ENCODE measurements around the gene TRAK2.
"Not testable (repeated sequence)": the region's sequence is repeated elsewhere in the genome, so short reads cannot be mapped to it uniquely, and the experiment has no call there.

The TRAK2 gene

GRCh38 chr2:201448061-201448460 is 3.2 kb downstream of the TRAK2 start:
- DNase-seq: no peak

DNA sequence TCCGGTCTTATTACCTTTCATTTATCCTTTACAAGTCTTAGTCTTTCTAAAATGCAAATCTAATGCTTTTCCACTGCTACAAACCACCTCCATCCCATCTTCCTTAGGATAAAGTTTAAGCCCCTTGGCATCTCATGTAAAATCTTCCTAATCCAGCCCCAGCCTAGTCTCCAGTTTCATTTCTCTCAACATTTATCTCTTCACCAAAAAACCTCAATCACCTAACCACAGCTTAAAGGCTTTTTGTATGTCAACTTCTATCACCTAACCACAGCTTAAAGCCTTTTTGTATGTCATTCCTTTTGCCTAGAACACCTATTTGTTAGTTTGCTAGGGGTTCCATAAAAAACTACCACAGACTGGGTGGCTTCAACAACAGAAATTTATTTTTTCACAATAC is 4.2 kb downstream of the TRAK2 start:
- no peak for DNase-seq

DNA sequence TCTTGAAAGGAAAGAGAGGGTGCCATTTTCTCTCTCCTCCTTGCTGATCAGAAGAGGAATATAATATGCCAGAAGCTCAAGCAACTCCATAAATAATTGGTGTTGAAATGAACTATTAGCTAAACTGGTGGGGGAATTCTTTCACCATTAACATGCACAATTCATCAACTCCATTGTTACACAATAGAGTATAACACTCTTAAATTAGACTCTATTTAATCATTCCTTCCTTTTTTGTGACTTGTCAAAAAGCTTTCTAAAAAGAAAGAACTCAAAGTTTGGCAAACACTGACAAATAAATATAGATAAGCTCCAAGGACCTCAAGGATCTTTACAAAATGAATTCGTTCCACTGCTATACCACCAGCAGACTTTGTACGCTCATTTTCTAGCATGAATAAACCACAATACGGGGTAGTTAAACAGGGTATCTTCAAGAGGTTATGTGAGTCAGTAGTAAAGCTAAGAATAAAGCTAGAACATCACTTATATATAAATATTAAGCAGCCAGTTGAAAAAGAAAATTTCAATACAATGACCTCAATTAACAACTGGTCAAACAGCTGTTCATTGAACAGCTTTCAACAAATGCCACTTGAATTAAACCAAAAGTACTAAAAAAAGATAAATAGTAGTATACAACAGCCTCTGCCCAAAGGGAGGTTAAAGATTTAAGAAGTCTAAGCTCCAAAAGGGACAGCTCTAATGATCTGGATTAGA is 6.4 kb downstream of the TRAK2 start:
- no peak for DNase-seq

- no peak for DNase-seq
Observed at GRCh38 chr2:201441409-201441808, 9.8 kb downstream of the TRAK2 start.

DNA sequence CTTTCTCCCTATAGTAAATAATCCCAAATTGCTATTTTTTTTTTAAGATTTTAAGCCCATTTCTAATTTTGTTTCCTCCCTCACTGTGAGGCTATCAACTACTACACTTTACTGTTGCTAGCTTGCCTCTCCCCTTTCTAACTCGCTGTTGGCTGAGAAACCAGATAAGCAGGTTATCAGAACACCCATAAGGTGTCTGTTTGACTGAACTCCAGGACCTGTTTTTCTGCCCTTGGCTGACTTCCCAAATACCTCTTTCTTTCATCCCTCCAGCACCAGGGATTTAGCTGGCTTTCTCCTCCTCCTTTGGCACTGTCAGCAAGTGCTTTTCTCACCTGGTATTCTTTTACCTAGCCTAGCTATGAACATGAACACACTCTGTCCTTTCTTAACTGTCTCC is 11.1 kb downstream of the TRAK2 start:
- no peak for DNase-seq

DNA sequence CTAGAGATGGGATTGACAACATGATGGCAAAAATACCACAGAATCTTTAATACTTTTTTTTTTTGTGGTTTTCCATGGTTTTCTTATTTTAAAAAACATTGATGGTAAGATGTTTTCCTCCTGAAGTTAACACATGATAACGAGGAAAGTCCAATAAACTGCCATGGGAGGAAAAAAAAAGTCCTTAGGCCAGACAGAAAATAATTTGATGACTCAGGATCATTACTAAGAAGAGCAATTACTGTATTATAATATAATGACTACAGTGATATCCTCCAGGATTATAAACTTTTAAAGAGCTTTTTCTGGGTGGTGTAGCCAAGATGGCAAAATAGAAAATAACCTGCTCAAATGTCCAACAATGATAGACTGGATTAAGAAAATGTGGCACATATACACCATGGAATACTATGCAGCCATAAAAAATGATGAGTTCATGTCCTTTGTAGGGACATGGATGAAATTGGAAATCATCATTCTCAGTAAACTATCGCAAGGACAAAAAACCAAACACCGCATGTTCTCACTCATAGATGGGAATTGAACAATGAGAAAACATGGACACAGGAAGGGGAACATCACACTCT is 11.8 kb downstream of the TRAK2 start:
- not testable (repeated sequence) for DNase-seq

- DNase-seq: no peak
Observed at GRCh38 chr2:201436141-201436540, 15.1 kb downstream of the TRAK2 start.

DNA sequence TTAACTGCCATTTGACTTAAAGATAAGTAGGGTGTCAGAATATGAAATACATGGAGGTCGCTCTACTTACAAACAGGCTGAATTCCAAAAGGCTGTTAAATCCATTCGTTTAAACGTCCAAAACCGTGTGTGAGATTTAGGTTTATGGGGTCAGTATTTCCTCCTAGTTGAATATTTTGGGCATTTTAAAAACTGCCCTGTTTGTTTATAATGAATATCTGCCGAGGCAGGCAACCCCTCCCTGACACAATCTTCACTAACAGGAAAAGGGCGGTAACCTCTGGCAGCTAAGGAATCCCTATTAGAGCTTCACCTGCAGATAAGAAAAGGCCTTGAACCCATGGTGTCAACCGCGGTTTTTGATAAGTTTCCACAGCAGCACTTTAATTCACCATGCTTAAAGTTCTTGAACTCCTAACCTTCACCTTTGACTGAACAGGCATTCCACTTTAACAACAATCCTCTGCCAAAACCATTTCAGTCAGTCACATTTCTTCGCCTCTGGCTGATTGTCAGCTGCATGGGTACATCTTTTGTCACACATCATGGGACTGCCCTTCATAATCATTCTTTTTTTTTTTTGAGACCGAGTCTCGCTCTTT is 17.8 kb downstream of the TRAK2 start:
- no peak for DNase-seq

GRCh38 chr2:201432621-201433393 is 18.5 kb downstream of the TRAK2 start:
- no peak for DNase-seq

- DNase-seq: no peak
Observed at GRCh38 chr2:201432038-201432620, 19.1 kb downstream of the TRAK2 start.

DNA sequence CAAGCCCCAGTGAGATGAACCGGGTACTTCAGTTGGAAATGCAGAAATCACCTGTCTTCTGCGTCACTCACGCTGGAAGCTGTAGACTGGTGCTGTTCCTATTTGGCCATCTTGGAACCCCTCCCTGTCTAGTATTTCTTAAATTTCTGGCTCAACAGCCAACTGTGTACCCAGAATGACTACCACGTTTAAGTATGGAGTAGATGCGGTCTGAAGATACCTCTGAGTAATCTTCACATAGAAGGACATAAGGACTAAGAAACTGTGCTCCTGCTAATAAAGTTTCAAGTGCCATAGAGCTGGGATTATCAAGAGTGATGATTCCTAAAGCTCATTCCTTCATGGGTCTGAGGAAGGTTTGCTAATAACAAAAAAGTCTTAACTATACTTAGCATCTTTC is 20.4 kb downstream of the TRAK2 start:
- no peak for DNase-seq

GRCh38 chr2:201430322-201430721 is 20.9 kb downstream of the TRAK2 start:
- DNase-seq: not testable (repeated sequence)

GRCh38 chr2:201429835-201430234 is 21.4 kb downstream of the TRAK2 start:
- not testable (repeated sequence) for DNase-seq

- not testable (repeated sequence) for DNase-seq
Observed at GRCh38 chr2:201428366-201428765, 22.9 kb downstream of the TRAK2 start.

- DNase-seq: no peak
Observed at GRCh38 chr2:201425952-201426351, 25.3 kb downstream of the TRAK2 start.

DNA sequence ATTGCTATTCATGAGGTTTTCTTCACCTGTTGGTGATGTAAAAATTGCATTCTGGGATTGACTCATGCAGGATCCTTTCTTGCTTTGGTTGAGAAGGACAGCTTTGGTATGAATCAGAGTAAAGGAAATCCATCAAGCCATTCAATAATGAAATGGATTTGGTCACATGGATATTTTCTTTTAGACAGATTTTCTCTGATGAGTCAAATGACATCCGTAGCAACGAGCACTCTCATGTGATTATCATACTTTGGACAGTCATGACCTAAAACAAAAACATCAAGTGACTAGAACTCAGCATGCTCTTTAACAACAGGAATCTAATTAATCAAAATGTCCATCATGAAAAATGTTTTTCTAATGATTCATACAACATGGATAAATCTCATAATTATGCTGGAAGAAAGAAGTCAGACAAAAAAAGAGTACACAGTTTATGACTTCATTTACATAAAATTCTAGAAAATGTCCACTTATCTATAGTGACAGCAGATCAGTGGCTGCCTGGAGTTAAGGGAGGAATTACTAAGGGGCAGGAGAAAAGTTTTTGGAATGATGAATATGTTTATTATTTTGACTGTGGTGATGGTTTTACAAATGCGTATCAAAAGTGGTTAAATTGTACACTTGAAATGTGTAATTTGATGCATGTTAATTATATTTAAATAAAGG is 30.7 kb downstream of the TRAK2 start:
- no peak for DNase-seq

- DNase-seq: no peak
Observed at GRCh38 chr2:201419986-201420385, 31.3 kb downstream of the TRAK2 start.

DNA sequence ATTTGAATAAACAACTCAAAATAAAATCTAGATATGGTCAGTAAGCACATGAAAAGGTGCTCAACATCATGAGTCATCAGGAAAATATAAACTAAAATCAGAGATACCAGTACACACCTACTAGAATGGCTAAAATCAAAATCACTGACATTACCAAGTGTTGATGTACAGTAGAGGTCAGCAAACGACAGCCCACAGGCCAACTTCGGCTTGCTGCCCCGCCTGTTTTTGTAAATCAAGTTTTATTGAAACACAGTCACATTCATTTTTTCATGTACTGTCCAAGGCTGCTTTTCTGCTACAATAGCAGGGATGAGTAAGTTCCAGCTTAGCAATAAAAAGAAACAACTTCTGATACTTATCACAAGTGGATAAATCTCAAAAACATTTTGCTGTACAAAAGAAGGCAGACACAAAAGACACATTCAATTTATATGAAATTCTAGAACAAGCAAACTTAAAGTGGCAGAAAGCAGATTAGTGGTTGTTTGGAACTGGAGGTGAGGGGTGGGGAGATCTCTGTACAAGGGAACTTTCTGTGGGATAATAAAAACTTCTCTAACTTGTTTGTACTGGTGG is 32.1 kb downstream of the TRAK2 start:
- DNase-seq: no peak

DNA sequence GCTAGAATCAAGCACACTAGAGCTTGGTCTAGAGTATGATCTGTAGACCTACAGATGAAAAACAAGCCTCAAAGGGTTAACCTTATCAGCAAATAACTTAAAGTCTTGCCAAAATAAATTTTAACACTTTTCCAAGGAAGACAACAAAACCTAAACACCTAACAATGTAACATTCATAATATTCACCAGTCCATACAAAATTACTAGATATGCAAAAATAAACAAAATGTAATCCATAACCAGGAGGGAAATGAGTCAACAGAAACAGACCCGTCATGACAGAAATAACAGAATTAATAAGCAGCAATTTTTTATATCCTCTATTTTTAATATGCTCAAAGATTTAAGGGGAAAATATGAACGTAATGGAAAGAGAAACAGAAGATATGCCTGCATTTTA is 36.1 kb downstream of the TRAK2 start:
- no peak for DNase-seq

GRCh38 chr2:201414099-201415023 is 36.9 kb downstream of the TRAK2 start:
- DNase-seq: no peak

- DNase-seq: no peak
Observed at GRCh38 chr2:201413552-201413951, 37.7 kb downstream of the TRAK2 start.

Measured in KG1 (cell line).